Measurements from ENCODE around the gene KIF16B.

DNA sequence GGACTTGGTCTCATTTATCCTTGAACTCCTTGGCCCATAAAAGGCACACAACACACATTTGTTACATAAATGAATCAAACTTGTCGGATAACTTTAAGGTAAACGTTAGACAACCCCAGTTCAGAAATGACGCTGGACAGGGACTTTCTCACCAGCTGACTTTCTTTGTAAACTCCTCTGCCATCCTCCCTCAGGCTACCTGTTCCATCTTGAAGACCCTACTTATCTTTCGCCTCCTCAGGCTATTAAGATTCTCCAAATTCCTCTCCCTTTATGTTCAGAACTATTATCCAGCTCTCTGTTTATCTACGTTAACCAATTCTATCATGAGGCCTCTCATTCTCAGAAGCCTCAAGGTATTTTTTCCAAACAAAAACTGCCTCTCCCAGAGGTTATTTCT lies 47.7 kb upstream of the KIF16B start:
- TF ChIP-seq, protein P1, sequence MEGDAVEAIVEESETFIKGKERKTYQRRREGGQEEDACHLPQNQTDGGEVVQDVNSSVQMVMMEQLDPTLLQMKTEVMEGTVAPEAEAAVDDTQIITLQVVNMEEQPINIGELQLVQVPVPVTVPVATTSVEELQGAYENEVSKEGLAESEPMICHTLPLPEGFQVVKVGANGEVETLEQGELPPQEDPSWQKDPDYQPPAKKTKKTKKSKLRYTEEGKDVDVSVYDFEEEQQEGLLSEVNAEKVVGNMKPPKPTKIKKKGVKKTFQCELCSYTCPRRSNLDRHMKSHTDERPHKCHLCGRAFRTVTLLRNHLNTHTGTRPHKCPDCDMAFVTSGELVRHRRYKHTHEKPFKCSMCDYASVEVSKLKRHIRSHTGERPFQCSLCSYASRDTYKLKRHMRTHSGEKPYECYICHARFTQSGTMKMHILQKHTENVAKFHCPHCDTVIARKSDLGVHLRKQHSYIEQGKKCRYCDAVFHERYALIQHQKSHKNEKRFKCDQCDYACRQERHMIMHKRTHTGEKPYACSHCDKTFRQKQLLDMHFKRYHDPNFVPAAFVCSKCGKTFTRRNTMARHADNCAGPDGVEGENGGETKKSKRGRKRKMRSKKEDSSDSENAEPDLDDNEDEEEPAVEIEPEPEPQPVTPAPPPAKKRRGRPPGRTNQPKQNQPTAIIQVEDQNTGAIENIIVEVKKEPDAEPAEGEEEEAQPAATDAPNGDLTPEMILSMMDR (IDR thresholded peaks at IDR 0.05) = no peak
- TF ChIP-seq POLR2A (IDR thresholded peaks at IDR 0.05) = no peak
- no peak for TF ChIP-seq EP300 (IDR thresholded peaks at IDR 0.05)

Measured in stomach (tissue), 4 donors.